H1 (cell line): ENCODE measurements around the gene NTS. TPM values are rescaled to one million over a fixed set of nuclear protein-coding genes. Genes with fewer than 3 reads are reported as not detected.

Source experiments
- CTCF ChIA-PET: fragments of 300-600 bp; sonication (Branson Sonifier 250); formaldehyde crosslinking; loops from one replicate; lab custom pipeline; 2021; ENCODE audit not compliant: partially characterized antibody; lab: Charles Lee
- POLR2A ChIA-PET: fragments of 300-600 bp; sonication (Branson Sonifier 250); formaldehyde crosslinking; loops from one replicate; lab custom pipeline; 2021; ENCODE audit warnings: inconsistent platforms; ENCODE audit not compliant: partially characterized antibody; lab: Charles Lee
- DNase-seq, 2 experiments: peaks; one replicate each; pipeline versions ENCODE4 v3.0.0 to v3.0.0-alpha.2; 2010 to 2022; ENCODE audit warnings: low spot score in 2 of 2, low read depth in 1 of 2, mixed read lengths in 1 of 2
- FAIRE-seq: peaks from 2 replicates; lab custom pipeline; 2011; peaks lifted over from hg19 to GRCh38; lab: Jason Lieb, UNC
- H2AFZ ChIP-seq: 2 replicates; pipeline ENCODE4 v1.8.1; 2012; ENCODE audit warnings: low read length, inconsistent platforms
- H2AK5ac ChIP-seq: 2 replicates; pipeline ENCODE4 v1.6.1; 2013; ENCODE audit warnings: low read depth, low read length
- H2BK120ac ChIP-seq: replicated peaks from 2 replicates; pipeline ENCODE3; 2013; ENCODE audit warnings: low read depth, low read length, inconsistent platforms
- H2BK12ac ChIP-seq: 2 replicates; pipeline ENCODE4 v1.6.1; 2013; ENCODE audit warnings: low read depth, low read length
- H2BK15ac ChIP-seq: 2 replicates; pipeline ENCODE4 v1.6.1; 2013; ENCODE audit warnings: low read length
- H2BK20ac ChIP-seq: 2 replicates; pipeline ENCODE4 v1.6.1; 2013; ENCODE audit warnings: low read length
- H2BK5ac ChIP-seq: 2 replicates; pipeline ENCODE4 v1.6.1; 2013; ENCODE audit warnings: low read depth, low read length
- H3K14ac ChIP-seq: 2 replicates; pipeline ENCODE4 v1.6.1; 2013; ENCODE audit warnings: inconsistent platforms; ENCODE audit not compliant: insufficient read length
- H3K18ac ChIP-seq: 2 replicates; pipeline ENCODE4 v1.6.1; 2013; ENCODE audit warnings: low read length; ENCODE audit errors: extremely low read depth
- H3K23ac ChIP-seq: 2 replicates; pipeline ENCODE4 v1.6.1; 2013; ENCODE audit warnings: inconsistent platforms; ENCODE audit not compliant: insufficient read length
- H3K23me2 ChIP-seq: 2 replicates; pipeline ENCODE4 v1.6.1; 2013; ENCODE audit warnings: low read depth, low read length
- H3K27ac ChIP-seq: 2 replicates; pipeline ENCODE4 v1.6.1; 2011; ENCODE audit warnings: low read depth, low read length, inconsistent platforms
- H3K27me3 ChIP-seq, 4 experiments: replicated peaks in 1 of 4; 1 replicate in 1 of 4; 2 replicates in 3 of 4; pipeline versions ENCODE4 v1.6.1 to v1.8.1; 2011 to 2013; ENCODE audit warnings: low read length in 3 of 4, mild to moderate bottlenecking in 3 of 4, inconsistent platforms in 2 of 4, mixed read lengths in 2 of 4, moderate library complexity in 1 of 4; ENCODE audit not compliant: control insufficient read depth in 3 of 4, insufficient read depth in 3 of 4; ENCODE audit errors: extremely low read depth in 1 of 4
- H3K36me3 ChIP-seq, 4 experiments: 2 replicates each; pipeline versions ENCODE4 v1.6.1 to v1.8.1; 2011 to 2013; ENCODE audit warnings: mild to moderate bottlenecking in 4 of 4, low read length in 3 of 4, moderate library complexity in 2 of 4, control low read depth in 1 of 4, inconsistent platforms in 1 of 4; ENCODE audit not compliant: insufficient read depth in 4 of 4, control insufficient read depth in 2 of 4
- H3K4ac ChIP-seq: replicated peaks from 2 replicates; pipeline ENCODE3; 2013; ENCODE audit warnings: low read length, low read depth, mixed read lengths, inconsistent platforms; ENCODE audit not compliant: insufficient read length
- H3K4me1 ChIP-seq, 4 experiments: replicated peaks in 1 of 4; 1 replicate in 1 of 4; 2 replicates in 3 of 4; pipeline versions ENCODE4 v1.6.1 to v1.8.1; 2011 to 2013; ENCODE audit warnings: low read length in 3 of 4, inconsistent platforms in 2 of 4, mixed read lengths in 1 of 4; ENCODE audit not compliant: insufficient read depth in 4 of 4, control insufficient read depth in 3 of 4
- H3K4me2 ChIP-seq, 2 experiments: 2 replicates each; pipeline versions ENCODE4 v1.6.1 to v1.8.1; 2011 to 2013; ENCODE audit warnings: low read depth in 2 of 2, low read length in 2 of 2, control low read depth in 1 of 2, inconsistent platforms in 1 of 2, mild to moderate bottlenecking in 1 of 2; ENCODE audit not compliant: insufficient read depth in 1 of 2
- H3K4me3 ChIP-seq, 4 experiments: fragments of 200-600, 300-600 bp in 1 of 4; sonication (generic), shearing (Covaris generic), sonication (Bioruptor Twin) in 1 of 4; 2 replicates each; pipeline versions ENCODE4 v1.5.1 to v1.8.1; 2011 to 2016; ENCODE audit warnings: low read length in 4 of 4, low read depth in 3 of 4, control low read depth in 2 of 4, inconsistent platforms in 2 of 4, mild to moderate bottlenecking in 2 of 4, mixed read lengths in 1 of 4, moderate library complexity in 1 of 4; ENCODE audit not compliant: insufficient read depth in 2 of 4; ENCODE audit errors: extremely low read depth in 1 of 4
- H3K56ac ChIP-seq: replicated peaks from 2 replicates; pipeline ENCODE3; 2013; ENCODE audit warnings: low read depth, mild to moderate bottlenecking, mixed read lengths, low read length, inconsistent platforms; ENCODE audit not compliant: insufficient read length
- H3K79me1 ChIP-seq: 2 replicates; pipeline ENCODE4 v1.6.1; 2013; ENCODE audit warnings: low read depth, low read length, control low read depth
- H3K79me2 ChIP-seq, 2 experiments: 2 replicates each; pipeline versions ENCODE4 v1.6.1 to v1.8.1; 2012 to 2013; ENCODE audit warnings: low read length in 2 of 2, mild to moderate bottlenecking in 2 of 2, inconsistent platforms in 1 of 2; ENCODE audit not compliant: insufficient read depth in 2 of 2, control insufficient read depth in 1 of 2
- H3K9ac ChIP-seq, 4 experiments: replicated peaks in 1 of 4; 1 replicate in 1 of 4; 2 replicates in 3 of 4; pipeline versions ENCODE4 v1.6.1 to v1.8.1; 2011 to 2013; ENCODE audit warnings: low read depth in 3 of 4, low read length in 3 of 4, control low read depth in 2 of 4, mild to moderate bottlenecking in 2 of 4, moderate library complexity in 2 of 4, inconsistent platforms in 1 of 4; ENCODE audit errors: extremely low read depth in 1 of 4
- H3K9me3 ChIP-seq, 2 experiments: 2 replicates each; pipeline versions ENCODE4 v1.6.1 to v1.8.1; 2012 to 2013; ENCODE audit warnings: mild to moderate bottlenecking in 2 of 2, moderate library complexity in 2 of 2, control low read depth in 1 of 2, inconsistent platforms in 1 of 2, low read depth in 1 of 2, low read length in 1 of 2, mixed read lengths in 1 of 2; ENCODE audit not compliant: insufficient read depth in 2 of 2
- H4K20me1 ChIP-seq, 2 experiments: replicated peaks in 1 of 2; 2 replicates each; pipeline versions ENCODE3 to v1.8.1; 2011 to 2013; ENCODE audit warnings: inconsistent platforms in 2 of 2, low read length in 2 of 2, mild to moderate bottlenecking in 1 of 2; ENCODE audit not compliant: insufficient read depth in 2 of 2, control insufficient read depth in 1 of 2
- H4K5ac ChIP-seq: 2 replicates; pipeline ENCODE4 v1.6.1; 2013; ENCODE audit warnings: low read length, low read depth, mixed read lengths, inconsistent platforms; ENCODE audit not compliant: insufficient read length
- H4K8ac ChIP-seq: 2 replicates; pipeline ENCODE4 v1.8.0; 2013; ENCODE audit warnings: mild to moderate bottlenecking, moderate library complexity, low read length, inconsistent platforms; ENCODE audit not compliant: insufficient read depth; ENCODE audit errors: extremely low read depth
- H4K91ac ChIP-seq: replicated peaks from 2 replicates; pipeline ENCODE3; 2013; ENCODE audit warnings: low read length, mixed read lengths, inconsistent platforms; ENCODE audit not compliant: insufficient read length
- ASH2L ChIP-seq: fragments of 200-600, 300-600 bp; sonication (generic); IDR thresholded peaks from one replicate; pipeline ENCODE4 v1.7.1; 2017; ENCODE audit warnings: low read length
- CBX8 ChIP-seq: fragments of 300-800, 300-1000 bp; sonication (generic); IDR thresholded peaks from 2 replicates; pipeline ENCODE4 v1.7.1; 2016; ENCODE audit warnings: low read depth, low read length, borderline replicate concordance
- RAD21 ChIP-seq, 2 experiments: IDR thresholded peaks in 1 of 2; conservative IDR thresholded peaks in 1 of 2; 2 replicates each; pipeline ENCODE4 v1.6.1; 2011; ENCODE audit warnings: low read depth in 2 of 2, low read length in 2 of 2, improper control_type of control experiment in 1 of 2, inconsistent platforms in 1 of 2, mild to moderate bottlenecking in 1 of 2, moderate library complexity in 1 of 2
- WGBS, 2 experiments: shearing (Covaris generic) in 1 of 2; methylation state at CpG; one replicate each; pipeline versions ENCODE4 v1.1.6 to v1.1.7; 2013 to 2015; ENCODE audit warnings: low lambda C conversion rate in 2 of 2, mixed read lengths in 2 of 2, inconsistent platforms in 1 of 2, low coverage in 1 of 2, missing lambda C conversion rate in 1 of 2; ENCODE audit not compliant: insufficient replicate concordance in 2 of 2, insufficient coverage in 1 of 2, insufficient read length in 1 of 2; ENCODE audit errors: extremely low coverage in 1 of 2, missing lambda C conversion rate in 1 of 2; 5-methylcytosine and 5-hydroxymethylcytosine counted together
- polyA plus RNA-seq, 7 experiments: library from polyadenylated mRNA; depleted of rRNA in 3 of 7; stranded (reverse) in 5 of 7; unstranded in 2 of 7; fragments of >200 nt in 5 of 7; fragments of 200-250 nt in 2 of 7; gene quantifications; 1 replicate in 5 of 7; 2 replicates in 1 of 7; 4 replicates in 1 of 7; pipeline versions ENCODE4 v1.2.1 to v1.2.3, GENCODE V29; 2011 to 2013; ENCODE audit warnings: missing spikeins in 2 of 7, mixed read lengths in 2 of 7
- total RNA-seq: library from RNA; stranded (reverse); fragmentation: NEBNext Ultra II Directional; extraction: Animal tissue kit (Norgen Biotek cat#: 25700); gene quantifications from 2 replicates; pipeline ENCODE4 v1.2.1, GENCODE V29; 2021
- TF ChIP-seq, protein P1 (sequence below), 3 experiments: IDR thresholded peaks; 1 replicate in 2 of 3; 2 replicates in 1 of 3; pipeline versions ENCODE4 v1.5.1 to v1.6.1; 2011; ENCODE audit warnings: low read length in 3 of 3, mild to moderate bottlenecking in 3 of 3, inconsistent platforms in 2 of 3, low read depth in 1 of 3, moderate library complexity in 1 of 3; ENCODE audit not compliant: insufficient read depth in 1 of 3; ENCODE audit errors: control extremely low read depth in 1 of 3

NTS gene
- total and polyA plus RNA-seq, 2 of the 8 experiments (the other 6 are each of a cell fraction or from before 2014, with no cell fraction given), result 17.0 to 36.6 TPM

DNA sequence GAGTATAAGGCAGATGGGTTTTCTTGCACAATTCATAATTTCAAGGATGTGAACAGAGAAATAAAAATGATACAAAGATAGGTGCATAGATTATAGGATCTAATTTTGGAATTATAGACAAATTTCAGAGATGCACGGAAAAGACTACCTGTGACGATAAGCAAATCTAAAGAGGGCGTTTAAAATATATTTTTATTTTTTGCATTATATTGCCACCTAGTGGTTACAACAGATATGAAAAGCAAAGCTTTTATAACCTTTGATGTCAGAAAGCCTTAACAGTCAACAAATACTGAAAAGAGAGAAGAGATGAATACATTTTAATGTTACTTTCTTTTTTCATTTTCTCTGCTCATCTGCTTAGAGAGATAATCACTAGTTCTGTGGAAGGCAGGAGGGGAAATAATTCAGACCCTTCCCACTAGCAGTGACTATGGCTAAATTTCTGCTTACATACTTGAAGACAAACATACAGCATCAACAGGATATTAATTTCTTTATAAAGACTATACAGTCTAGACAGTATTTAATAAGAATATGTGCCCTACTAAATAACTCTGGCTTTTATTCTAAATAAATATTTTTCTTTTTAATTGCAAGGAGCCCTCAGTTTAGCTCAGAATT, 46.3 kb downstream of the NTS start:
- no peak overlapping the region for H2AFZ ChIP-seq
- WGBS, 2 experiments, result 45% methylated on average over 3 of the region's 3 CpGs; no CpG with 5 or more reads in 1 of the 2 experiments

More for the DNA sequence above, 46.3 kb downstream of the NTS start:
- no peak overlapping the region for H3K56ac ChIP-seq
- H3K9ac ChIP-seq, result no peak overlapping the region
- H4K8ac ChIP-seq, result no peak overlapping the region
- H2BK120ac ChIP-seq, result no peak overlapping the region
- no peaks in the 10 kb centered on the region; the same call in 1 of the 2 replicates for H3K23me2 ChIP-seq
- no peak overlapping the region for H3K4me3 ChIP-seq
- H4K5ac ChIP-seq, result no peak overlapping the region
- no peak overlapping the region for H3K4me2 ChIP-seq
- H2BK20ac ChIP-seq, result no peak overlapping the region
- CTCF ChIA-PET, result interaction anchor here (0.6 to 2.4 kb wide), 29 partner anchors 12 to 763 kb away, joined by 3 to 16 read pairs (median 4); partner anchors contain the start of gene NTS
- no peaks in the 10 kb centered on the region for H3K27me3 ChIP-seq
- H3K4me1 ChIP-seq, result peaks cover 0 to 3% (median under 1%) of the 10 kb centered on the region in 4 experiments; a peak in 2 of 7 replicates
- H3K27ac ChIP-seq, result no peak overlapping the region
- H3K4ac ChIP-seq, result no peak overlapping the region
- H3K79me1 ChIP-seq, result no peaks in the 10 kb centered on the region
- no peak overlapping the region for H2AK5ac ChIP-seq
- no peaks in the 10 kb centered on the region for H4K20me1 ChIP-seq
- POLR2A ChIA-PET, result no interaction called here
- no peak overlapping the region for H3K18ac ChIP-seq
- no peak overlapping the region for H2BK15ac ChIP-seq
- no peaks in the 10 kb centered on the region; a peak in 1 of 8 replicates for H3K36me3 ChIP-seq
- H4K91ac ChIP-seq, result no peak overlapping the region
- H3K79me2 ChIP-seq, result no peaks in the 10 kb centered on the region
- TF ChIP-seq CBX8 (no peak), RAD21 (IDR thresholded peaks at IDR 0.05 in 1 of 2, conservative IDR thresholded peaks at IDR 0.05 in 1 of 2; ENCODE audit: low read depth in 2 of 2, low read length in 2 of 2) (peak; percentile 56 to 70), ASH2L (no peak)
- TF ChIP-seq, protein P1, sequence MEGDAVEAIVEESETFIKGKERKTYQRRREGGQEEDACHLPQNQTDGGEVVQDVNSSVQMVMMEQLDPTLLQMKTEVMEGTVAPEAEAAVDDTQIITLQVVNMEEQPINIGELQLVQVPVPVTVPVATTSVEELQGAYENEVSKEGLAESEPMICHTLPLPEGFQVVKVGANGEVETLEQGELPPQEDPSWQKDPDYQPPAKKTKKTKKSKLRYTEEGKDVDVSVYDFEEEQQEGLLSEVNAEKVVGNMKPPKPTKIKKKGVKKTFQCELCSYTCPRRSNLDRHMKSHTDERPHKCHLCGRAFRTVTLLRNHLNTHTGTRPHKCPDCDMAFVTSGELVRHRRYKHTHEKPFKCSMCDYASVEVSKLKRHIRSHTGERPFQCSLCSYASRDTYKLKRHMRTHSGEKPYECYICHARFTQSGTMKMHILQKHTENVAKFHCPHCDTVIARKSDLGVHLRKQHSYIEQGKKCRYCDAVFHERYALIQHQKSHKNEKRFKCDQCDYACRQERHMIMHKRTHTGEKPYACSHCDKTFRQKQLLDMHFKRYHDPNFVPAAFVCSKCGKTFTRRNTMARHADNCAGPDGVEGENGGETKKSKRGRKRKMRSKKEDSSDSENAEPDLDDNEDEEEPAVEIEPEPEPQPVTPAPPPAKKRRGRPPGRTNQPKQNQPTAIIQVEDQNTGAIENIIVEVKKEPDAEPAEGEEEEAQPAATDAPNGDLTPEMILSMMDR (IDR thresholded peaks at IDR 0.05; ENCODE audit: control extremely low read depth in 1 of 3, insufficient read depth in 1 of 3, low read depth in 1 of 3, low read length in 3 of 3), result peak in 1 of 3 experiments; percentile 34; a peak in 2 of 4 replicates
- no peak overlapping the region for H2BK5ac ChIP-seq
- no peaks in the 10 kb centered on the region for H3K9me3 ChIP-seq
- DNase-seq (no peak), FAIRE-seq (no peak)
- H3K14ac ChIP-seq, result no peak overlapping the region
- no peak overlapping the region for H3K23ac ChIP-seq
- no peak overlapping the region for H2BK12ac ChIP-seq
